IMR-90 (cell line): ENCODE data around the gene ARHGEF10L. TPM values are rescaled to one million over a fixed set of nuclear protein-coding genes. Genes with fewer than 3 reads are reported as not detected.

Experiments
- ATAC-seq: fragments of 200-7000 bp; cut with Tn5 transposase; 2 replicates; pipeline ENCODE4 v1.9.1; 2020; ENCODE audit warnings: low read depth, mild to moderate bottlenecking, moderate library complexity
- BruUV-seq: library from RNA; stranded (reverse); fragments of 400-500 nt; replicated peaks from 2 replicates; lab custom pipeline; 2021; lab: Mats Ljungman, UMichigan
- CTCF ChIA-PET: fragments of 300-600 bp; formaldehyde crosslinking; extraction: SDS; loops from one replicate; lab custom pipeline; 2021; ENCODE audit warnings: antibody characterized with exemption; lab: Yijun Ruan, JAX
- POLR2A ChIA-PET: fragments of 300-600 bp; sonication (Branson Sonifier 250); formaldehyde crosslinking; loops from one replicate; lab custom pipeline; 2022; ENCODE audit warnings: antibody characterized with exemption; ENCODE audit not compliant: unreplicated experiment; lab: Charles Lee
- DNase-seq: peaks from one replicate; pipeline ENCODE4 v3.0.0; 2013
- H2AFZ ChIP-seq: replicated peaks from 2 replicates; pipeline ENCODE3; 2013; ENCODE audit warnings: low read length, mild to moderate bottlenecking; ENCODE audit not compliant: poor library complexity
- H2AK5ac ChIP-seq: 2 replicates; pipeline ENCODE4 v1.6.1; 2013; ENCODE audit warnings: low read depth, low read length, inconsistent platforms
- H2AK9ac ChIP-seq: replicated peaks from 2 replicates; pipeline ENCODE3; 2013; ENCODE audit warnings: mild to moderate bottlenecking, low read depth, low read length, moderate library complexity; ENCODE audit not compliant: poor library complexity
- H2BK120ac ChIP-seq: 2 replicates; pipeline ENCODE4 v1.6.1; 2013; ENCODE audit warnings: low read depth, low read length, inconsistent platforms
- H2BK15ac ChIP-seq: 3 replicates; pipeline ENCODE4 v1.6.1; 2013; ENCODE audit warnings: low read depth, low read length, inconsistent platforms
- H2BK20ac ChIP-seq: 2 replicates; pipeline ENCODE4 v1.6.1; 2013; ENCODE audit warnings: low read depth, mild to moderate bottlenecking, inconsistent platforms, low read length, moderate library complexity
- H2BK5ac ChIP-seq: 2 replicates; pipeline ENCODE4 v1.6.1; 2013; ENCODE audit warnings: mild to moderate bottlenecking, low read depth, low read length, inconsistent platforms; ENCODE audit not compliant: poor library complexity, severe bottlenecking
- H3K14ac ChIP-seq: replicated peaks from 2 replicates; pipeline ENCODE4 v1.6.1; 2013; ENCODE audit warnings: low read depth, low read length, inconsistent platforms
- H3K18ac ChIP-seq: 2 replicates; pipeline ENCODE4 v1.6.1; 2013; ENCODE audit warnings: low read depth, low read length, control low read depth
- H3K23ac ChIP-seq: 2 replicates; pipeline ENCODE4 v1.6.1; 2013; ENCODE audit warnings: low read depth, low read length, inconsistent platforms
- H3K27ac ChIP-seq: 2 replicates; pipeline ENCODE4 v1.5.1; 2013; ENCODE audit warnings: mild to moderate bottlenecking, control low read depth, low read length; ENCODE audit not compliant: insufficient read depth
- H3K27me3 ChIP-seq: 2 replicates; pipeline ENCODE4 v1.6.1; 2013; ENCODE audit warnings: low read length; ENCODE audit not compliant: control insufficient read depth, insufficient read depth
- H3K36me3 ChIP-seq: 2 replicates; pipeline ENCODE4 v1.6.1; 2013; ENCODE audit warnings: low read length, mixed read lengths; ENCODE audit not compliant: control insufficient read depth, insufficient read depth
- H3K4ac ChIP-seq: 2 replicates; pipeline ENCODE4 v1.6.1; 2013; ENCODE audit warnings: low read depth, low read length, inconsistent platforms
- H3K4me1 ChIP-seq: 2 replicates; pipeline ENCODE4 v1.6.1; 2013; ENCODE audit warnings: low read length, mixed read lengths; ENCODE audit not compliant: control insufficient read depth, insufficient read depth
- H3K4me2 ChIP-seq: 2 replicates; pipeline ENCODE4 v1.6.1; 2013; ENCODE audit warnings: low read depth, mild to moderate bottlenecking, control low read depth, low read length, moderate library complexity
- H3K4me3 ChIP-seq: 2 replicates; pipeline ENCODE4 v1.5.1; 2013; ENCODE audit warnings: low read depth, mild to moderate bottlenecking, control low read depth, low read length, moderate library complexity; ENCODE audit not compliant: insufficient read depth
- H3K56ac ChIP-seq: 2 replicates; pipeline ENCODE4 v1.6.1; 2013; ENCODE audit warnings: low read length, inconsistent platforms; ENCODE audit not compliant: insufficient read depth; ENCODE audit errors: extremely low read depth
- H3K79me1 ChIP-seq, 2 experiments: 2 replicates each; pipeline ENCODE4 v1.6.1; 2013; ENCODE audit warnings: low read length in 2 of 2, inconsistent platforms in 1 of 2, low read depth in 1 of 2
- H3K9ac ChIP-seq: 2 replicates; pipeline ENCODE4 v1.6.1; 2013; ENCODE audit warnings: low read depth, low read length, control low read depth
- H3K9me1 ChIP-seq: 2 replicates; pipeline ENCODE4 v1.6.1; 2013; ENCODE audit warnings: low read length, inconsistent platforms; ENCODE audit not compliant: insufficient read depth
- H3K9me3 ChIP-seq: 2 replicates; pipeline ENCODE4 v1.6.1; 2013; ENCODE audit warnings: low read length; ENCODE audit not compliant: control insufficient read depth, insufficient read depth
- H4K20me1 ChIP-seq: 2 replicates; pipeline ENCODE4 v1.6.1; 2013; ENCODE audit warnings: low read length, inconsistent platforms; ENCODE audit not compliant: insufficient read depth
- H4K5ac ChIP-seq: 2 replicates; pipeline ENCODE4 v1.6.1; 2013; ENCODE audit warnings: mild to moderate bottlenecking, low read depth, low read length, control low read depth
- H4K8ac ChIP-seq, 2 experiments: 2 replicates each; pipeline ENCODE4 v1.6.1; 2013; ENCODE audit warnings: low read depth in 2 of 2, low read length in 2 of 2, control low read depth in 1 of 2, inconsistent platforms in 1 of 2
- H4K91ac ChIP-seq: 2 replicates; pipeline ENCODE4 v1.6.1; 2013; ENCODE audit warnings: low read depth, low read length, inconsistent platforms; ENCODE audit not compliant: insufficient read depth
- BHLHE40 ChIP-seq: fragments of 150-350 bp; IDR thresholded peaks from 2 replicates; pipeline ENCODE4 v1.6.1; 2016; ENCODE audit warnings: mild to moderate bottlenecking, low read depth, low read length
- CEBPB ChIP-seq: IDR thresholded peaks from 2 replicates; pipeline ENCODE4 v1.6.1; 2012; ENCODE audit warnings: low read depth, low read length, improper control_type of control experiment
- CHD1 ChIP-seq: IDR thresholded peaks from 2 replicates; pipeline ENCODE4 v1.6.1; 2012; ENCODE audit warnings: low read depth, low read length, improper control_type of control experiment
- CTCF ChIP-seq: conservative IDR thresholded peaks from 2 replicates; pipeline ENCODE4 v1.5.1; 2012; ENCODE audit warnings: mild to moderate bottlenecking, low read depth, low read length, improper control_type of control experiment
- ELK1 ChIP-seq: fragments of 150-350 bp; IDR thresholded peaks from 2 replicates; pipeline ENCODE4 v1.6.1; 2016; ENCODE audit warnings: low read depth, mild to moderate bottlenecking, low read length, moderate library complexity, borderline replicate concordance
- FOS ChIP-seq: fragments of 150-350 bp; IDR thresholded peaks from 2 replicates; pipeline ENCODE4 v1.6.1; 2016; ENCODE audit warnings: low read depth, low read length
- MAFK ChIP-seq: IDR thresholded peaks from 2 replicates; pipeline ENCODE4 v1.6.1; 2012; ENCODE audit warnings: low read depth, low read length, improper control_type of control experiment
- MAZ ChIP-seq: IDR thresholded peaks from 2 replicates; pipeline ENCODE4 v1.6.1; 2012; ENCODE audit warnings: low read depth, mild to moderate bottlenecking, low read length, improper control_type of control experiment, moderate library complexity, borderline replicate concordance
- MXI1 ChIP-seq: IDR thresholded peaks from 2 replicates; pipeline ENCODE4 v1.6.1; 2012; ENCODE audit warnings: low read depth, mild to moderate bottlenecking, low read length, moderate library complexity, borderline replicate concordance
- NFE2L2 ChIP-seq: fragments of 150-350 bp; IDR thresholded peaks from 2 replicates; pipeline ENCODE4 v1.6.1; 2016; ENCODE audit warnings: low read depth, mild to moderate bottlenecking, low read length
- POLR2A ChIP-seq: IDR thresholded peaks from 2 replicates; pipeline ENCODE4 v1.6.1; 2012; ENCODE audit warnings: mild to moderate bottlenecking, low read depth, low read length
- RAD21 ChIP-seq: IDR thresholded peaks from 2 replicates; pipeline ENCODE4 v1.6.1; 2012; ENCODE audit warnings: low read length, improper control_type of control experiment
- RCOR1 ChIP-seq: IDR thresholded peaks from 2 replicates; pipeline ENCODE4 v1.6.1; 2012; ENCODE audit warnings: mild to moderate bottlenecking, low read length, improper control_type of control experiment; ENCODE audit not compliant: insufficient replicate concordance
- RFX5 ChIP-seq: IDR thresholded peaks from 2 replicates; pipeline ENCODE4 v1.8.0; 2012; ENCODE audit warnings: low read depth, mild to moderate bottlenecking, low read length, moderate library complexity
- SMC3 ChIP-seq: fragments of 150-350 bp; IDR thresholded peaks from 2 replicates; pipeline ENCODE4 v1.6.1; 2016; ENCODE audit warnings: low read depth, mild to moderate bottlenecking, antibody characterized with exemption, low read length, moderate library complexity
- WGBS, 2 experiments: methylation state at CpG; one replicate each; pipeline versions ENCODE4 v1.1.5 to v1.1.7; 2013; ENCODE audit warnings: missing lambda C conversion rate in 2 of 2; ENCODE audit not compliant: insufficient read length in 1 of 2; ENCODE audit errors: extremely low coverage in 2 of 2; 5-methylcytosine and 5-hydroxymethylcytosine counted together
- dilution Hi-C: fragments of 300-500 bp; cut with HindIII; formaldehyde crosslinking; loops from one replicate; pipeline ENCODE4 v1.14.3; 2018; ENCODE audit warnings: low sequenced_read_pairs; ENCODE audit not compliant: unreplicated experiment
- in situ Hi-C: fragments of 300-500 bp; cut with MboI; formaldehyde crosslinking; loops from 3 replicates; pipeline ENCODE4 v1.14.3; 2019; ENCODE audit warnings: low sequenced_read_pairs, inconsistent platforms, mixed read lengths
- intact Hi-C: fragments of 100-400 bp; cut with micrococcal nuclease; formaldehyde crosslinking; loops from 2 replicates; pipeline ENCODE4 v1.10.0; 2022
- polyA plus RNA-seq, 3 experiments: library from polyadenylated mRNA; depleted of rRNA; stranded (reverse); fragments of >200 nt; gene quantifications; 2 replicates each; pipeline ENCODE4 v1.2.3, GENCODE V29; 2012; ENCODE audit warnings: low replicate concordance in 1 of 3
- total RNA-seq: library from RNA; depleted of rRNA; stranded (reverse); fragments of >200 nt; gene quantifications from 2 replicates; pipeline ENCODE4 v1.2.3, GENCODE V29; 2012
- TF ChIP-seq, protein P1 (sequence below): fragments of 150-350 bp; IDR thresholded peaks from 2 replicates; pipeline ENCODE4 v1.6.1; 2017; ENCODE audit warnings: mild to moderate bottlenecking, antibody characterized with exemption, low read length, low read depth

Gene ARHGEF10L
- total and polyA plus RNA-seq, 2 of the 4 experiments (the other 2 are of a cell fraction): 4.8 to 12.4 TPM

DNA sequence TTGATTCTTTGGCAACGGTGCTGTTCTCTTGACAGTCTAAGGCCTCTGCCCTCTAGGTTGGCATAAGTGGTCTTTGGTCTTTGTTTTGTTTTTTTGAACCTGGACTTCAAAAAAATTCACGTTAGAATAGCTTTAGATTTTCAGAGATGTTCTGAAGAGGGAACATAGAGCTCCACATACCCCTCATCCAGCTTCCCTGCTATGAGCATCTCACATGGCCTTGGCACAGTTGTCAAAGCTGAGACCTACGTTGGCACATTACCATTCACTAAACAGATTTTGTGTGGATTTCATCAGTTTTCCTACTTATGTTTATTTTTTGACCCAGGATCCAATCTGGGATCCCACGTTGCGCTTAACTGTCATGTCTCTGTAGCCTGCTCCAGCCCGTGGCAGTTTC, 60.8 kb downstream of the ARHGEF10L start:
- Histone ChIP-seq H3K18ac (no peak overlapping the region), H3K9me1 (peaks cover 6% of the 10 kb centered on the region; the same call in 1 of the 2 replicates), H2BK120ac (no peak overlapping the region), H3K79me1 (no peaks in the 10 kb centered on the region; a peak in 1 of 4 replicates), H4K8ac (no peak overlapping the region), H3K4me2 (no peak overlapping the region), H3K56ac (no peak overlapping the region), H2AFZ (no peak overlapping the region), H4K5ac (no peak overlapping the region), H3K36me3 (no peaks in the 10 kb centered on the region), H3K9ac (no peak overlapping the region), H2AK9ac (no peak overlapping the region), H3K23ac (no peak overlapping the region), H2BK20ac (no peak overlapping the region), H3K27me3 (no peaks in the 10 kb centered on the region), H2BK15ac (no peak overlapping the region), H4K20me1 (no peaks in the 10 kb centered on the region), H2BK5ac (no peak overlapping the region), H3K4ac (no peak overlapping the region), H3K9me3 (no peaks in the 10 kb centered on the region), H3K14ac (no peak overlapping the region), H3K27ac (no peak overlapping the region), H4K91ac (no peak overlapping the region), H2AK5ac (no peak overlapping the region), H3K4me1 (no peaks in the 10 kb centered on the region), H3K4me3 (no peak overlapping the region)
- no peak for TF ChIP-seq RCOR1
- TF ChIP-seq NFE2L2: no peak
- TF ChIP-seq FOS: no peak
- TF ChIP-seq CEBPB: no peak
- TF ChIP-seq SMC3: no peak
- no peak for TF ChIP-seq MAFK
- TF ChIP-seq BHLHE40: no peak
- TF ChIP-seq RFX5: no peak
- TF ChIP-seq MAZ: no peak
- no peak for TF ChIP-seq CTCF
- TF ChIP-seq, protein P1, sequence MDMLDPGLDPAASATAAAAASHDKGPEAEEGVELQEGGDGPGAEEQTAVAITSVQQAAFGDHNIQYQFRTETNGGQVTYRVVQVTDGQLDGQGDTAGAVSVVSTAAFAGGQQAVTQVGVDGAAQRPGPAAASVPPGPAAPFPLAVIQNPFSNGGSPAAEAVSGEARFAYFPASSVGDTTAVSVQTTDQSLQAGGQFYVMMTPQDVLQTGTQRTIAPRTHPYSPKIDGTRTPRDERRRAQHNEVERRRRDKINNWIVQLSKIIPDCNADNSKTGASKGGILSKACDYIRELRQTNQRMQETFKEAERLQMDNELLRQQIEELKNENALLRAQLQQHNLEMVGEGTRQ: no peak
- no peak for TF ChIP-seq MXI1
- no peak for TF ChIP-seq ELK1
- TF ChIP-seq CHD1: no peak
- no peak for TF ChIP-seq POLR2A
- no peak for TF ChIP-seq RAD21
- no TSS peak for BruUV-seq
- intact Hi-C loops: no loop called here
- ChIA-PET CTCF (no interaction called here), POLR2A (no interaction called here)
- WGBS, 2 experiments: 100% methylated on average over 1 of the region's 6 CpGs; no CpG with 5 or more reads in 1 of the 2 experiments
- DNase-seq: no peak
- dilution Hi-C loops: no loop called here
- in situ Hi-C loops: no loop called here
- no peak for ATAC-seq
